Activated naive CD4-positive, alpha-beta T cell treated with anti-CD3 and anti-CD28 coated beads, Interleukin-2, amount 50 U/mL, for 16 hours (primary cell): Measurements from ENCODE around the gene LRFN2.

Source experiments
- DNase-seq: peaks from one replicate; pipeline ENCODE4 v3.0.0-alpha.2; 2020

The LRFN2 gene

GRCh38 chr6:40359808-40360207 is 227.4 kb downstream of the LRFN2 start:
- DNase-seq: no peak

GRCh38 chr6:40358473-40359460 is 228.4 kb downstream of the LRFN2 start:
- no peak for DNase-seq

- no peak for DNase-seq
Measured at GRCh38 chr6:40356242-40356910, 230.8 kb downstream of the LRFN2 start.

- no peak for DNase-seq
Measured at GRCh38 chr6:40355532-40355931, 231.6 kb downstream of the LRFN2 start.

GRCh38 chr6:40355066-40355465 is 232.1 kb downstream of the LRFN2 start:
- DNase-seq: no peak

GRCh38 chr6:40353967-40354452 is 233.2 kb downstream of the LRFN2 start:
- DNase-seq: no peak

- no peak for DNase-seq
Measured at GRCh38 chr6:40353197-40353966, 233.8 kb downstream of the LRFN2 start.

GRCh38 chr6:40352527-40353170 is 234.5 kb downstream of the LRFN2 start:
- DNase-seq: no peak

GRCh38 chr6:40352006-40352405 is 235.2 kb downstream of the LRFN2 start:
- DNase-seq: no peak

GRCh38 chr6:40350747-40351217 is 236.4 kb downstream of the LRFN2 start:
- no peak for DNase-seq

- no peak for DNase-seq
Measured at GRCh38 chr6:40349901-40350746, 237.0 kb downstream of the LRFN2 start.

GRCh38 chr6:40349123-40349900 is 237.9 kb downstream of the LRFN2 start:
- DNase-seq: no peak

- DNase-seq: no peak
Measured at GRCh38 chr6:40348591-40348990, 238.6 kb downstream of the LRFN2 start.

GRCh38 chr6:40347571-40348011 is 239.6 kb downstream of the LRFN2 start:
- DNase-seq: no peak

- DNase-seq: no peak
Measured at GRCh38 chr6:40346246-40346645, 240.9 kb downstream of the LRFN2 start.

GRCh38 chr6:40344566-40345167 is 242.5 kb downstream of the LRFN2 start:
- no peak for DNase-seq

- DNase-seq: no peak
Measured at GRCh38 chr6:40343877-40344565, 243.1 kb downstream of the LRFN2 start.

- no peak for DNase-seq
Measured at GRCh38 chr6:40343318-40343876, 243.8 kb downstream of the LRFN2 start.

- no peak for DNase-seq
Measured at GRCh38 chr6:40342723-40343122, 244.4 kb downstream of the LRFN2 start.
